PFSK-1 (cell line): ENCODE results near the gene MEGF11.

Source experiments
- POLR2AphosphoS5 ChIP-seq: IDR thresholded peaks from 2 replicates; pipeline ENCODE4 v1.6.1; 2012; ENCODE audit warnings: low read depth, mild to moderate bottlenecking, control low read depth, low read length, moderate library complexity
- SIN3A ChIP-seq: IDR thresholded peaks from 2 replicates; pipeline ENCODE4 v1.6.1; 2012; ENCODE audit warnings: mild to moderate bottlenecking, low read length, moderate library complexity, borderline replicate concordance; ENCODE audit not compliant: insufficient read depth
- TAF1 ChIP-seq: IDR thresholded peaks from 2 replicates; pipeline ENCODE4 v1.6.1; 2012; ENCODE audit warnings: low read length, control low read depth, borderline replicate concordance; ENCODE audit not compliant: insufficient read depth
- TF ChIP-seq, protein P1 (sequence below), 2 experiments: IDR thresholded peaks; 2 replicates each; pipeline versions ENCODE4 v1.6.1 to v1.8.0; 2011 to 2012; ENCODE audit warnings: low read depth in 2 of 2, low read length in 2 of 2, control low read depth in 1 of 2, inconsistent platforms in 1 of 2, mild to moderate bottlenecking in 1 of 2, moderate library complexity in 1 of 2; ENCODE audit not compliant: insufficient read depth in 1 of 2

DNA sequence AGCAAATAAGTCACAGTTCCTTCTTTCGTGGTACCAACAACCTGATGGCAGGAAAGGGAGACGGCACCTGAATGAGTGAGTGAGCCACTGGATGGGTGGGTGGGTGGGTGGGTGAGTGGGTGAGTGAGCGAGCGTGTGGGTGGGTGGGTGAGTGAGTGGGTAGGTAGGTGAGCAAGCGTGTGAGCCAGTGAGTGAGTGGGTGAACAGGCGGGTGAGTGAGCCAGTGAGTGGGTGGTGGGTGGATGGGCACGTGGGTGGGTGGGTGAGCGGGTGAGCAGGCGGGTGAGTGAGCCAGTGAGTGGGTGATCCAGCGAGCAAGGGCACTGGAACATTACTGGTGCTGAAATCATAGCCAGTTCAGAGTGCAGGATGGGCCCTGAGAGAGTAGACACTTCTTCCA, 152.8 kb downstream of the MEGF11 start:
- TF ChIP-seq SIN3A = no peak
- TF ChIP-seq, protein P1, sequence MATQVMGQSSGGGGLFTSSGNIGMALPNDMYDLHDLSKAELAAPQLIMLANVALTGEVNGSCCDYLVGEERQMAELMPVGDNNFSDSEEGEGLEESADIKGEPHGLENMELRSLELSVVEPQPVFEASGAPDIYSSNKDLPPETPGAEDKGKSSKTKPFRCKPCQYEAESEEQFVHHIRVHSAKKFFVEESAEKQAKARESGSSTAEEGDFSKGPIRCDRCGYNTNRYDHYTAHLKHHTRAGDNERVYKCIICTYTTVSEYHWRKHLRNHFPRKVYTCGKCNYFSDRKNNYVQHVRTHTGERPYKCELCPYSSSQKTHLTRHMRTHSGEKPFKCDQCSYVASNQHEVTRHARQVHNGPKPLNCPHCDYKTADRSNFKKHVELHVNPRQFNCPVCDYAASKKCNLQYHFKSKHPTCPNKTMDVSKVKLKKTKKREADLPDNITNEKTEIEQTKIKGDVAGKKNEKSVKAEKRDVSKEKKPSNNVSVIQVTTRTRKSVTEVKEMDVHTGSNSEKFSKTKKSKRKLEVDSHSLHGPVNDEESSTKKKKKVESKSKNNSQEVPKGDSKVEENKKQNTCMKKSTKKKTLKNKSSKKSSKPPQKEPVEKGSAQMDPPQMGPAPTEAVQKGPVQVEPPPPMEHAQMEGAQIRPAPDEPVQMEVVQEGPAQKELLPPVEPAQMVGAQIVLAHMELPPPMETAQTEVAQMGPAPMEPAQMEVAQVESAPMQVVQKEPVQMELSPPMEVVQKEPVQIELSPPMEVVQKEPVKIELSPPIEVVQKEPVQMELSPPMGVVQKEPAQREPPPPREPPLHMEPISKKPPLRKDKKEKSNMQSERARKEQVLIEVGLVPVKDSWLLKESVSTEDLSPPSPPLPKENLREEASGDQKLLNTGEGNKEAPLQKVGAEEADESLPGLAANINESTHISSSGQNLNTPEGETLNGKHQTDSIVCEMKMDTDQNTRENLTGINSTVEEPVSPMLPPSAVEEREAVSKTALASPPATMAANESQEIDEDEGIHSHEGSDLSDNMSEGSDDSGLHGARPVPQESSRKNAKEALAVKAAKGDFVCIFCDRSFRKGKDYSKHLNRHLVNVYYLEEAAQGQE (IDR thresholded peaks at IDR 0.05; ENCODE audit: insufficient read depth in 1 of 2, low read depth in 2 of 2, low read length in 2 of 2) = no peak
- no peak for TF ChIP-seq TAF1
- no peak for TF ChIP-seq POLR2AphosphoS5
